DND-41 (cell line): ENCODE results near the gene LHX3.

Experiments
- EZH2 ChIP-seq: IDR thresholded peaks from 3 replicates; pipeline ENCODE4 v1.6.1; 2012; ENCODE audit warnings: borderline replicate concordance, low read depth, mild to moderate bottlenecking, moderate library complexity, low read length, inconsistent platforms; ENCODE audit not compliant: severe bottlenecking
- TF ChIP-seq, protein P1 (sequence below): IDR thresholded peaks from 2 replicates; pipeline ENCODE4 v1.5.1; 2012; ENCODE audit warnings: borderline replicate concordance, low read length, moderate library complexity, mild to moderate bottlenecking; ENCODE audit not compliant: poor library complexity, severe bottlenecking; ENCODE audit errors: extremely low read depth

DNA sequence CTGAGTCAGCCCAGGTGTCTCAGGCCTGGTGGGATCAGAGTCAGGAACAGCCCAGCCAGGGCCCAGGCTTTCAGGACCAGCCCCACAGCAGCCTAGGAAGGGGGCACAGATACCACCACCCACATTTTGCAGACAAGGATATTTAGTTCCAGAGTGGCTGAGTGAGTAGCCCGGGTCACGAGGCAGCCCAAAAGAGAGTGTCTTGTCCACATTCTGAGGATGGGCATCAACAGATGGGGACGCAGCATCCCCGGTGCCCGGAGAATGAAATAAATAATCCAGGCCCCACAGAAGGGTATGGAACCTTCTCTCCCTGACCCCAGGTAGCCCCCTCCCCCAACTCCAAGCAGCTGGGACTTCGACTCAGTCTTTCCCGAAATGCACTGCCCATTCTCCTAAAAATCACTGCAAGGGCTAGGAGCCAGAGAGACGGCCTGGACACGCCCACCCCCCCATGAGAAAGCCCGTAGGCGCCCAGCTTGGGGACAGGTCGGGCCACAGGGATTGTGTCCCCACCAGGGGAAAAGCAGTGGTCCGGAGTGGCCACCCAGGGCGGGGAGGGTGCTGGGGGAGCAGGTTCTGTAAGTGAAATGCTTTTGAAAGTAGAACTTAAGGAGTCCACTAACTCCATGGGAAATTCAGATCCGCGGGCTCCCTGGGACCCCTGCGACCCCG lies 6.9 kb downstream of the LHX3 start:
- TF ChIP-seq, protein P1, sequence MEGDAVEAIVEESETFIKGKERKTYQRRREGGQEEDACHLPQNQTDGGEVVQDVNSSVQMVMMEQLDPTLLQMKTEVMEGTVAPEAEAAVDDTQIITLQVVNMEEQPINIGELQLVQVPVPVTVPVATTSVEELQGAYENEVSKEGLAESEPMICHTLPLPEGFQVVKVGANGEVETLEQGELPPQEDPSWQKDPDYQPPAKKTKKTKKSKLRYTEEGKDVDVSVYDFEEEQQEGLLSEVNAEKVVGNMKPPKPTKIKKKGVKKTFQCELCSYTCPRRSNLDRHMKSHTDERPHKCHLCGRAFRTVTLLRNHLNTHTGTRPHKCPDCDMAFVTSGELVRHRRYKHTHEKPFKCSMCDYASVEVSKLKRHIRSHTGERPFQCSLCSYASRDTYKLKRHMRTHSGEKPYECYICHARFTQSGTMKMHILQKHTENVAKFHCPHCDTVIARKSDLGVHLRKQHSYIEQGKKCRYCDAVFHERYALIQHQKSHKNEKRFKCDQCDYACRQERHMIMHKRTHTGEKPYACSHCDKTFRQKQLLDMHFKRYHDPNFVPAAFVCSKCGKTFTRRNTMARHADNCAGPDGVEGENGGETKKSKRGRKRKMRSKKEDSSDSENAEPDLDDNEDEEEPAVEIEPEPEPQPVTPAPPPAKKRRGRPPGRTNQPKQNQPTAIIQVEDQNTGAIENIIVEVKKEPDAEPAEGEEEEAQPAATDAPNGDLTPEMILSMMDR: no peak
- no peak for TF ChIP-seq EZH2
